NCI-H526 treated with DMSO at 0.1 percent for 48 hours (cell line): ENCODE measurements around the gene GUF1.
"Not testable (repeated sequence)": the region's sequence is repeated elsewhere in the genome, so short reads cannot be mapped to it uniquely, and the experiment has no call there.

Experiments used
- DNase-seq: peaks from one replicate; lab custom pipeline; 2025; lab: John Stamatoyannopoulos, UW

GUF1 gene

DNA sequence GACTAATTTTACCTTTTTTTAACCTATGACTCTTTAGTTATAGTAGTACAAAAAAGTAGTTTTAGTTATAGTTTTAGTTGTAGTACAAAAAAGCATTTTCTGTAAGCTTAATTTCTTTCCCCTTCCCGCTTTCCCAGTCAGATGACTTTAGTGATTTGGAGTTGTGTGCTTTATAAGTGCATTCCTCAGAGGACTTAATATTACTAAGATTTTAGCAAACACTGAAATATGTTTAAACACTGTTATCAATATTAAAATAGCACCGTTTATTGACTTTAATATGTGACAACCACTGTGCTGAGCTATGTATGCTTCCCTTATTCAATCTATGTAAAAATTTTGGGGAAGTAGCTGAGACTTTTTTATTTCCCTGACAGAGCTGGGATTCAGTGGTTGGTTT lies 22.8 kb downstream of the GUF1 start:
- DNase-seq, result no peak

GRCh38 chr4:44704673-44705072 lies 26.5 kb downstream of the GUF1 start:
- no peak for DNase-seq

- DNase-seq, result no peak
These were observed 34.9 kb downstream of the GUF1 start for GRCh38 chr4:44713125-44713524.

DNA sequence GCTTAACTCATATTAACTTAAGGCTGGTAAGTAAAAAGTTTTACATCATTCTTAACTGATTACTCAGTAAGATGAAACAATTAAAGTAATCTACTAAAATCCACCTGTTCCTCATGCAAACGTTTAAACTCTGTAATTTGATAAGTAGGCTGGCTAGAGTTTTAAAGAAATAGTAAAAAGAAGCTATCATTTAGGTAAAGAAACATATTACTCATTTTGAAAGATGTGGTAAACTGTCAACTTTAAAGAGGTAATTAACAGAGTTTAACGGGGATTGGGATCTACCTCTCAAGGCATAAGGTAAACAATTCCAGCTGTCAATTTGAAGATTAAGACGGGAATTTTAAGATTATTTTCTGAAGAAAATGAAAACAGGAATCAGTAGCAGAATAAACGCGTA lies 38.4 kb downstream of the GUF1 start:
- DNase-seq, result no peak

- DNase-seq, result no peak
These were observed 42.2 kb downstream of the GUF1 start for GRCh38 chr4:44720371-44720770.

DNA sequence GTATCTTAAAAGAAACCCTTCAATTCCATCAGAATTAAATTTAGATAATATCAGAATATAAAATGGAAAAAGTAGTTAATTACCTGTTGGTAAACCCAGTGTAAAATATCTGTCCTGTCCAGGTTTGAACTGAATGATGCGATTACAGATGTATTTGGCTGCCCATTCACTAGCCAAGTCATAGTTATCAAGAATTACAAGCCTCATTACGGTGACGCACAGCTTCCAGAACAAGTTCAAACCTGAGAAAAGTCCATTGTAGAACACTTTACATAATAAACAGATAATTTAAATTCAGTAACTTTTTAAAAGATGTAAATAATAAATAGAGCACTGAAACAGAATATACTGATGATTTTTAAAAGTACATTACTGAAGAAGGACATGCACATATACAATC lies 43.8 kb downstream of the GUF1 start:
- DNase-seq, result no peak

GRCh38 chr4:44725166-44725565 lies 46.9 kb downstream of the GUF1 start:
- DNase-seq, result no peak

DNA sequence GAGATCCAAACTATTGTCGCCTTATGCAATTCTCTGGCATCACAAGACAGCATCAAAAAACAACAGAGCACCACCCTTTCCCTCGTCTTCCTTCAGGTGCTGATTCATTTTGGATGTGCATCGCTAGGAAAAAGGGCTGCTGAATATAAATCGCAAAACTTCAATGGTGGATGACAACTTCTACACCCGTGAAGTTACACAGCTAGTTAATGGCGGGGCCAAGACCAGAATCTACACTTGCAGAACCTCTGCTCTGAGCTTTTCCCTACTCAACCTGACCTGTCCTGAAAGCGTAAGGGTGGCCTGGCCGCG lies 47.5 kb downstream of the GUF1 start:
- DNase-seq, result no peak

DNA sequence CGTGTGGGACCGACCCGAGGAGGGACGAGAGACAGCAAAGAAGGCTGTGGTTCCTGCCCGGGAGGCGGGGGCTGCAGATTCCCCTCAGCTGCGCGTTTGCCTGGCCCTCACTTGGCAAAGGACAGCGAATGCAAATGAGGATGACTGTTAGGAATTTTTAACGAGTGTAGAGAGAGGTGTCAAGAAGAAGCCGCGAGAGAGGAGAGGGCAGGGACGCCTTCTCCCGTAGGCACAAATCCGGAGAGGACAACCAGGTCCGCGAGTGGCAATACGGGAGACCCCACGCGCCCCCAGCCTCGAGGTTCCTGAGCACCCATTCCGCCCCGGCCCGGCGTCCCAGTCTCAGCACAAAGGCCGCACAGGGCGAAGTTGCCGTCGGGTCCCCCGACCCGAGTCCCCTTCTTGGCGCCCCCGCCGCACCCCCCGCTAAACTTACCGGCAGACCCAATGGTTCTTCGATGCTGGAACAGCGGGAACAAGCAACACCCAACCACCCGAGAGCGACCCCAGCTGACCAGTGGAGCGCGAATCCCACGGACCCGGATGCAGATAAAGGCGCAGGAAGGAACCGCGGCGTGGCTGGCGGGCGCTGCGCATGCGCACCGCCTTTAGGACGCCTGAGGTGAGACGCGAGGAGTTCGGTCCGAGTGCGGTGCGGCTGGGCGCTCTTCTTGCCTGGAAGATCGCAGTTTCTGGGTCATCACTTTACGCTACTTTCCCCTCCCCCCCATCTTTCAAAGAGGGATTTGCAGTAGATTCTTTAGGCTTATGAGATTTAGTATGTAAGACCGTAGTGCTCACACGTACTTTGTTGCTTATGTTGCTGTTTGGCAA lies 48.0 kb downstream of the GUF1 start, which contains the start of gene GNPDA2:
TSS of gene GNPDA2 (minus strand) at position 519 of the 834 bp plus-strand sequence. CDS start 4,349 bp downstream, outside the sequence.
- peak; percentile 75 for DNase-seq

DNA sequence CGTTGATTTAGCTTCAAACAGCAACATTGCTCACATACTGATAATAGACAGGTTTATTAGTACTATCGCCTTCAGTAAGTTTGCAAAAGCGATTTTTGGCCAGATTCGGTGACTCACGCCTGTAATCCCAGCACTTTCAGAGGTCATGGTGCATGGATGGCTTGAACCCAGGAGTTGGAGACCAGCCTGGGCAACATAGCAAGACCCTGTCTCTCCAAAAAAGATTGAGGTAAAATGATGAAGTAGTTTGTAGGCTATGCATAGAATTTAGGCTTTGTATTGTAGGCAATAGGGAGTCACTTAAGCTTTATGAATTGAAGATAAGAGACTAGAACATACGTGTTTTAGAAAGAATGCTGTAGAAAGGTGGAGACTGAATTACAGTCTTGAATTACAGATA lies 49.3 kb downstream of the GUF1 start:
- DNase-seq, result no peak

- not testable (repeated sequence) for DNase-seq
These were observed 50.5 kb downstream of the GUF1 start for GRCh38 chr4:44728694-44729093.

DNA sequence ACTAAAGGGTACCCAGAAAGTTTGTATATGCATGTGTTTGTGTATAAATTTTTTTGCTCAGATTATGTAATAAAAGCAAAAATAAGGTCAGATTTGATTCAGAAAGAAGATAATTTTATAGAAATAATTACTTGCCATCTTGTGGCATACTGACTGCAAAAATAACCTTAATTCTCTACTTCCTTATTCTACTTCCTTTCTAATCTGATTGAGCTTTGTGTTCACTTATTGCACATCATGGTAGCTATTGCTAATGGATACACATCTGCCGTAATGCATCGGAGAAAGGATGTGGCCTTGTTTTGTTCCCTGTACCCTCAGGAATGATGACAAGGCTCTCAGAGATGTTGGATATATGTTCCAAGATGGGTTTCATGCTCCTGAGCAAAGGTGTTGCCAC lies 58.7 kb downstream of the GUF1 start:
- DNase-seq, result no peak

GRCh38 chr4:44738615-44739014 lies 60.4 kb downstream of the GUF1 start:
- no peak for DNase-seq

GRCh38 chr4:44740201-44740600 lies 62.0 kb downstream of the GUF1 start:
- DNase-seq, result no peak
